DND-41 (cell line): ENCODE results near the gene PZP.

ENCODE experiments used
- EZH2 ChIP-seq: IDR thresholded peaks from 3 replicates; pipeline ENCODE4 v1.6.1; 2012; ENCODE audit warnings: borderline replicate concordance, low read depth, mild to moderate bottlenecking, moderate library complexity, low read length, inconsistent platforms; ENCODE audit not compliant: severe bottlenecking
- TF ChIP-seq, protein P1 (sequence below): IDR thresholded peaks from 2 replicates; pipeline ENCODE4 v1.5.1; 2012; ENCODE audit warnings: borderline replicate concordance, low read length, moderate library complexity, mild to moderate bottlenecking; ENCODE audit not compliant: poor library complexity, severe bottlenecking; ENCODE audit errors: extremely low read depth

- TF ChIP-seq EZH2: no peak
- TF ChIP-seq, protein P1, sequence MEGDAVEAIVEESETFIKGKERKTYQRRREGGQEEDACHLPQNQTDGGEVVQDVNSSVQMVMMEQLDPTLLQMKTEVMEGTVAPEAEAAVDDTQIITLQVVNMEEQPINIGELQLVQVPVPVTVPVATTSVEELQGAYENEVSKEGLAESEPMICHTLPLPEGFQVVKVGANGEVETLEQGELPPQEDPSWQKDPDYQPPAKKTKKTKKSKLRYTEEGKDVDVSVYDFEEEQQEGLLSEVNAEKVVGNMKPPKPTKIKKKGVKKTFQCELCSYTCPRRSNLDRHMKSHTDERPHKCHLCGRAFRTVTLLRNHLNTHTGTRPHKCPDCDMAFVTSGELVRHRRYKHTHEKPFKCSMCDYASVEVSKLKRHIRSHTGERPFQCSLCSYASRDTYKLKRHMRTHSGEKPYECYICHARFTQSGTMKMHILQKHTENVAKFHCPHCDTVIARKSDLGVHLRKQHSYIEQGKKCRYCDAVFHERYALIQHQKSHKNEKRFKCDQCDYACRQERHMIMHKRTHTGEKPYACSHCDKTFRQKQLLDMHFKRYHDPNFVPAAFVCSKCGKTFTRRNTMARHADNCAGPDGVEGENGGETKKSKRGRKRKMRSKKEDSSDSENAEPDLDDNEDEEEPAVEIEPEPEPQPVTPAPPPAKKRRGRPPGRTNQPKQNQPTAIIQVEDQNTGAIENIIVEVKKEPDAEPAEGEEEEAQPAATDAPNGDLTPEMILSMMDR: no peak
These were observed 94.2 kb downstream of the PZP start for GRCh38 chr12:9113987-9114309.
